Endodermal cell (in vitro differentiated cells): ENCODE data around the gene MEI4. TPM values are rescaled to one million over a fixed set of nuclear protein-coding genes. Genes with fewer than 3 reads are reported as not detected.

Experiments used
- DNase-seq: peaks from one replicate; pipeline ENCODE4 v3.0.0-alpha.2; 2017
- H3K27ac ChIP-seq: 2 replicates; pipeline ENCODE4 v1.5.1; 2013; ENCODE audit warnings: mild to moderate bottlenecking, low read depth, low read length, moderate library complexity
- H3K27me3 ChIP-seq: 2 replicates; pipeline ENCODE4 v1.6.1; 2013; ENCODE audit warnings: mild to moderate bottlenecking, low read length, moderate library complexity; ENCODE audit not compliant: insufficient read depth, control insufficient read depth, poor library complexity, severe bottlenecking
- H3K36me3 ChIP-seq: 2 replicates; pipeline ENCODE4 v1.7.0; 2013; ENCODE audit warnings: mild to moderate bottlenecking, low read length, moderate library complexity; ENCODE audit not compliant: control insufficient read depth, insufficient read depth
- H3K4me1 ChIP-seq: one replicate; pipeline ENCODE4 v1.7.0; 2013; ENCODE audit warnings: low read length; ENCODE audit not compliant: control insufficient read depth, insufficient read depth
- H3K4me3 ChIP-seq: 2 replicates; pipeline ENCODE4 v1.5.1; 2013; ENCODE audit warnings: mild to moderate bottlenecking, low read length, moderate library complexity
- H3K9ac ChIP-seq: 2 replicates; pipeline ENCODE4 v1.6.1; 2013; ENCODE audit warnings: mild to moderate bottlenecking, low read length, moderate library complexity; ENCODE audit not compliant: poor library complexity, severe bottlenecking; ENCODE audit errors: extremely low read depth
- H3K9me3 ChIP-seq: 2 replicates; pipeline ENCODE4 v1.6.1; 2013; ENCODE audit warnings: mild to moderate bottlenecking, low read length, moderate library complexity; ENCODE audit not compliant: control insufficient read depth
- H3K27ac Mint-ChIP-seq: 2 replicates; pipeline ENCODE4 v1.8.0; 2020; ENCODE audit warnings: mixed read lengths
- H3K27me3 Mint-ChIP-seq: 2 replicates; pipeline ENCODE4 v1.8.0; 2021; ENCODE audit warnings: mild to moderate bottlenecking, mixed read lengths; ENCODE audit not compliant: insufficient read depth
- H3K36me3 Mint-ChIP-seq: 2 replicates; pipeline ENCODE4 v1.8.0; 2020; ENCODE audit warnings: low read depth, mixed read lengths
- H3K4me1 Mint-ChIP-seq: 2 replicates; pipeline ENCODE4 v1.8.0; 2020; ENCODE audit warnings: mixed read lengths
- H3K4me3 Mint-ChIP-seq: 2 replicates; pipeline ENCODE4 v1.8.0; 2020; ENCODE audit warnings: mild to moderate bottlenecking, moderate library complexity, mixed read lengths
- H3K9me3 Mint-ChIP-seq: 2 replicates; pipeline ENCODE4 v1.8.0; 2020; ENCODE audit warnings: mild to moderate bottlenecking, mixed read lengths
- CTCF ChIP-seq: fragments of 200-600 bp; sonication (generic); conservative IDR thresholded peaks from 2 replicates; pipeline ENCODE4 v1.5.0; 2021; ENCODE audit warnings: antibody characterized with exemption, mild to moderate bottlenecking
- WGBS, 2 experiments: methylation state at CpG; one replicate each; pipeline versions ENCODE4 v1.1.5 to v1.1.7; 2013; ENCODE audit warnings: missing lambda C conversion rate in 2 of 2, mixed read lengths in 1 of 2; ENCODE audit not compliant: insufficient coverage in 1 of 2, insufficient read length in 1 of 2; 5-methylcytosine and 5-hydroxymethylcytosine counted together
- total RNA-seq, 2 donors: library from RNA; stranded (reverse); fragmentation: NEBNext Ultra II Directional in 1 of 2; extraction: Animal tissue kit (Norgen Biotek cat#: 25700) in 1 of 2; gene quantifications; 2 replicates in 1 of 2; 3 replicates in 1 of 2; pipeline ENCODE4 v1.2.1, GENCODE V29; 2021

The MEI4 gene
- total RNA-seq, 2 donors from 2014 or later, result 0.62 to 0.84 TPM

GRCh38 chr6:77796824-77797809, 144.3 kb downstream of the MEI4 start:
- no peaks in the 10 kb centered on the region for H3K4me1 Mint-ChIP-seq
- H3K4me3 Mint-ChIP-seq, result no peak overlapping the region
- peaks cover 1% of the 10 kb centered on the region for H3K27me3 Mint-ChIP-seq
- no peak for TF ChIP-seq CTCF
- Histone ChIP-seq H3K27me3 (no peaks in the 10 kb centered on the region), H3K9ac (no peak overlapping the region), H3K9me3 (peaks cover 11% of the 10 kb centered on the region), H3K4me1 (no peaks in the 10 kb centered on the region), H3K27ac (no peak overlapping the region), H3K4me3 (no peak overlapping the region), H3K36me3 (no peaks in the 10 kb centered on the region)
- WGBS, 2 experiments, result 91 to 93% methylated on average over 4 to 5 of the region's 6 CpGs
- no peak for DNase-seq
- peaks cover 36% of the 10 kb centered on the region for H3K9me3 Mint-ChIP-seq
- H3K27ac Mint-ChIP-seq, result no peak overlapping the region
- H3K36me3 Mint-ChIP-seq, result no peaks in the 10 kb centered on the region

GRCh38 chr6:77812304-77812703, 159.5 kb downstream of the MEI4 start:
- Histone ChIP-seq H3K27ac (no peak overlapping the region), H3K9me3 (no peaks in the 10 kb centered on the region), H3K27me3 (no peaks in the 10 kb centered on the region), H3K4me3 (no peak overlapping the region), H3K9ac (no peak overlapping the region), H3K4me1 (peaks cover 6% of the 10 kb centered on the region), H3K36me3 (no peaks in the 10 kb centered on the region)
- H3K4me1 Mint-ChIP-seq, result peaks cover 41% of the 10 kb centered on the region
- H3K27me3 Mint-ChIP-seq, result peaks cover 17% of the 10 kb centered on the region
- H3K27ac Mint-ChIP-seq, result no peak overlapping the region
- 85 to 100% methylated on average over 1 of the region's 1 CpG for WGBS, 2 experiments
- H3K4me3 Mint-ChIP-seq, result no peak overlapping the region
- no peak for DNase-seq
- no peaks in the 10 kb centered on the region for H3K9me3 Mint-ChIP-seq
- no peaks in the 10 kb centered on the region for H3K36me3 Mint-ChIP-seq
- TF ChIP-seq CTCF, result no peak

- no peaks in the 10 kb centered on the region for H3K27me3 ChIP-seq
- no peak overlapping the region for H3K4me3 ChIP-seq
- H3K4me1 ChIP-seq, result peaks cover 6% of the 10 kb centered on the region
- Mint-ChIP-seq H3K27ac (no peak overlapping the region), H3K27me3 (peaks cover 17% of the 10 kb centered on the region), H3K4me3 (no peak overlapping the region), H3K36me3 (no peaks in the 10 kb centered on the region), H3K9me3 (no peaks in the 10 kb centered on the region), H3K4me1 (peaks cover 41% of the 10 kb centered on the region)
- no peak for TF ChIP-seq CTCF
- H3K27ac ChIP-seq, result no peak overlapping the region
- no peak for DNase-seq
- no peaks in the 10 kb centered on the region for H3K9me3 ChIP-seq
- no peak overlapping the region for H3K9ac ChIP-seq
- no peaks in the 10 kb centered on the region for H3K36me3 ChIP-seq
- WGBS, 2 experiments, result 100% methylated on average over 1 of the region's 1 CpG; no CpG with 5 or more reads in 1 of the 2 experiments
Observed at GRCh38 chr6:77813090-77813489, 160.3 kb downstream of the MEI4 start.
